ENCODE data around the gene DGKB.

GRCh38 chr7:14936554-14936953 is 34.0 kb upstream of the DGKB start:
- TF ChIP-seq POLR2A (IDR thresholded peaks at IDR 0.05) = no peak
- no peak for TF ChIP-seq CTCF (IDR thresholded peaks at IDR 0.05)
- no peak for TF ChIP-seq EP300 (IDR thresholded peaks at IDR 0.05)

All from ovary (tissue), 3 donors.